NT2/D1 (cell line): ENCODE data around the gene HOXB7.

ENCODE experiments used
- SUZ12 ChIP-seq: IDR thresholded peaks from 2 replicates; pipeline ENCODE4 v1.6.1; 2011; ENCODE audit not compliant: insufficient read length, insufficient read depth; ENCODE audit errors: extremely low read depth
- YY1 ChIP-seq: IDR thresholded peaks from 2 replicates; pipeline ENCODE4 v1.6.1; 2011; ENCODE audit not compliant: insufficient read length, insufficient read depth
- ZNF274 ChIP-seq: IDR thresholded peaks from 2 replicates; pipeline ENCODE4 v1.6.1; 2011; ENCODE audit warnings: mild to moderate bottlenecking, low read depth, low read length

- TF ChIP-seq YY1 (no peak), ZNF274 (no peak), SUZ12 (no peak)
Measured at GRCh38 chr17:48583708-48584222, 27.1 kb downstream of the HOXB7 start.
